ENCODE results near the gene LAT.

- no peak for TF ChIP-seq CTCF (IDR thresholded peaks at IDR 0.05)
- TF ChIP-seq POLR2A (IDR thresholded peaks at IDR 0.05): no peak
- no peak for TF ChIP-seq EP300 (IDR thresholded peaks at IDR 0.05; ENCODE audit: low read depth)
- TF ChIP-seq POLR2AphosphoS5 (IDR thresholded peaks at IDR 0.05): no peak
Measured at GRCh38 chr16:29014561-29015069, 29.8 kb downstream of the LAT start.
